Omental fat pad (tissue), 4 donors: ENCODE data around the gene ZNF681. TPM values are rescaled to one million over a fixed set of nuclear protein-coding genes. Genes with fewer than 3 reads are reported as not detected.

Source experiments
- ATAC-seq: fragments of 150-250 bp; one replicate; pipeline ENCODE4 v1.9.1; 2016; ENCODE audit warnings: mild to moderate bottlenecking, moderate library complexity; ENCODE audit not compliant: low FRiP score
- DNase-seq: peaks from one replicate; pipeline ENCODE4 v3.0.0-alpha.2; 2019; ENCODE audit warnings: low spot score
- total RNA-seq, 4 donors: library from RNA; depleted of rRNA; stranded (reverse); fragments of >200 nt; gene quantifications; one replicate each; pipeline ENCODE4 v1.1.0, GENCODE V29; 2016
- TF ChIP-seq, protein P1 (sequence below), 3 donors: fragments of 450-650 bp; IDR thresholded peaks; one replicate each; pipeline ENCODE4 v1.5.1; 2016 to 2017; ENCODE audit warnings: antibody characterized with exemption in 3 of 3, mild to moderate bottlenecking in 3 of 3, moderate library complexity in 2 of 3

The ZNF681 gene
- total RNA-seq, 4 donors from 2014 or later: 0.48 to 2.8 (median 0.56) TPM

DNA sequence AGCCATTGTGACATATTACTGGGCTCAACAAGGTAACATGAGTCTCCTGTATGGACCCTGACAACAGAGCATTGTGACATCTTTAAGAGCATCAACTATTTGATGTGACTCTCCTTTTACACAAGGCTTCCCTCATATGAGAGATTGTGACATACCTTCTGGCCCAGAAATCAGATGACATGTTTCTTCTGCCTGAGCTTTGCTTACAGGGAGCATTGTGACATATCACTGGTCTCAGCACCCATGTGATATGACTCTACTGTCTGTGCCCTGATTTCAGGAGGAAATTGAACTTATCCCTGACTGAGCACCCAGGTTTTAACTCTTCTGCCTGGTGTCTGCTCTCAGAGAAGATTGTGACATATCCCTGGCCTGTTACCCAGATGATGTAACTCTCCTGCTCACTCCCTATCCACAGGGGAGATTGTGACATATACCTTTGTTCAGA lies 15.9 kb upstream of the ZNF681 start:
- TF ChIP-seq, protein P1, sequence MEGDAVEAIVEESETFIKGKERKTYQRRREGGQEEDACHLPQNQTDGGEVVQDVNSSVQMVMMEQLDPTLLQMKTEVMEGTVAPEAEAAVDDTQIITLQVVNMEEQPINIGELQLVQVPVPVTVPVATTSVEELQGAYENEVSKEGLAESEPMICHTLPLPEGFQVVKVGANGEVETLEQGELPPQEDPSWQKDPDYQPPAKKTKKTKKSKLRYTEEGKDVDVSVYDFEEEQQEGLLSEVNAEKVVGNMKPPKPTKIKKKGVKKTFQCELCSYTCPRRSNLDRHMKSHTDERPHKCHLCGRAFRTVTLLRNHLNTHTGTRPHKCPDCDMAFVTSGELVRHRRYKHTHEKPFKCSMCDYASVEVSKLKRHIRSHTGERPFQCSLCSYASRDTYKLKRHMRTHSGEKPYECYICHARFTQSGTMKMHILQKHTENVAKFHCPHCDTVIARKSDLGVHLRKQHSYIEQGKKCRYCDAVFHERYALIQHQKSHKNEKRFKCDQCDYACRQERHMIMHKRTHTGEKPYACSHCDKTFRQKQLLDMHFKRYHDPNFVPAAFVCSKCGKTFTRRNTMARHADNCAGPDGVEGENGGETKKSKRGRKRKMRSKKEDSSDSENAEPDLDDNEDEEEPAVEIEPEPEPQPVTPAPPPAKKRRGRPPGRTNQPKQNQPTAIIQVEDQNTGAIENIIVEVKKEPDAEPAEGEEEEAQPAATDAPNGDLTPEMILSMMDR (IDR thresholded peaks at IDR 0.05): no peak
- no peak for ATAC-seq
- no peak for DNase-seq

DNA sequence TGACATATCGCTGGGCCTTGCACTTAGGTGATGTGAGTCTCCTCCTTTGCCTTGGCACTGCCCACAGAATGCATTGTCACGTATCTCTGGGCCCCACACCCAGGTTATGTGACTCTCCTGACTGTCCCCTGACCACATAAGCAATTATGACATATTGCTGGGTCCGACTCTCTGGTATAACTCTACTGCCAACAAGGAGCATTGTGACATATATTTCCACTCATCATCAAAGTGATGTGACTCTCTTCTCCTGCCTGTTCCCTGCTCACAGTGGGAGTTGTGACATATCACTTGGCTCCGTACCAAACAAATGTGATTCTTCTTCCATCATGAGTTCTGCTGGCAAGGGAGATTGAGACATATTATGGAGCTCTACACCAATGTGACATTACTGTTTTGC lies 15.4 kb upstream of the ZNF681 start:
- DNase-seq: no peak
- TF ChIP-seq, protein P1 (IDR thresholded peaks at IDR 0.05): no peak
- no peak for ATAC-seq

DNA sequence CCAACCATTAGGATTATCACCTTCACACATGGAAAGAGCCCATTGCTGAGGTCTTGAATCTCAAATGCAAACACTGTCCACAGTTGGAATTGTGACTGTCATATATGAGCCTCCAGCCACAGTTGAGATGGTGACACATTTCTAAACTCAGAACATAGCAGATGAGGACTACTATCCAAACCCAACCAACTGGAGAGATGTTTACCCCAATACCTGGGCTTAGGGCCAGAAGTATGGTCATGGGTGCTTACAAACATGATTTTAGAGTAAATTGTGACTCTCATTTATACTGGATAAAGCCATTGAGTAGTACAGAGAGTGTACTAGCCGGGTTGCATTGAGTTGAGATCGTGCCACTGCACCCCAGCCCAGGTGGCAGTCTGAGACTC lies 14.0 kb upstream of the ZNF681 start:
- no peak for ATAC-seq
- DNase-seq: no peak
- TF ChIP-seq, protein P1 (IDR thresholded peaks at IDR 0.05): no peak

DNA sequence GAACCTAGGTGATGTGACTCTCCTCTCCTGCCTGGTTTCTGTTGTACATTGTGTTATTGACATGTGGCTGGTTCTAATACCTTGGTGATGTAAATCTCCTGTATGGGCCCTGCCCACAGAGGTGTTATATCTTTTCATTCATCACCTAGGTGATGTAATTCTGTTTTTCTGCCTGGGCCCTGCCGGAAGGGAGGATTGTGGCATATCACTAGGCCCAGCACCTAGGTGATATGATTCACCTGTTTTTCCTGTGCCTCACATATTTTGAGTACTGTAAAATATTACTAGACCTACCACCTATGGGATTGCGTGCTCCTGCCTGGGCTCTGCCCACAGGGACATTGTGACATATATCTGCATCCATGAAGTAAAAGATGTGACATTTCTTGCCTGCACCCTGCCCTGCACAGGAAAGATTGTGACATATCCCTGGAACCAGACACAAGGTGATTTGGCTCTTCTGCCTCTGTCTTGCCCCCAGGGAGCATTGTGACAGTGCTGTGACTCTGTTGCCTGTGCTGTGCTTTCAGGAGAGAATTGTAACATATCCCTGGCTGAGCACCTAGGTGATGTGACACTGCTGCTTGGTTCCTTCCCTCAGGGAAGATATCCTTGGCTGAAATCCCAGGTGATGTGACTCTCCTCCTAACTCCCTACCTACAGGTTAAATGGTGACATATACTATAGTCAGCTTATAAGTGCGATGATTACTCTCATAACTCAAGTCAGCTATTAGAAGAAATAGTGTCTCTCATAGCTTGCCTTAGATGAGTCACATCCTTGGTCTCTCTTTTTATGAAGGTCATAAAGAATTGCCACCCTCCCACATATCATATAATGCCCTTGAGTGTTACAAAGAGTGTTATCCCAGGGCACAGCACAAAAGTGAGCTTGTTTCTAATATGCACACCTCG lies 13.3 kb upstream of the ZNF681 start:
- ATAC-seq (no peak), DNase-seq (no peak)
- TF ChIP-seq, protein P1 (IDR thresholded peaks at IDR 0.05): no peak

DNA sequence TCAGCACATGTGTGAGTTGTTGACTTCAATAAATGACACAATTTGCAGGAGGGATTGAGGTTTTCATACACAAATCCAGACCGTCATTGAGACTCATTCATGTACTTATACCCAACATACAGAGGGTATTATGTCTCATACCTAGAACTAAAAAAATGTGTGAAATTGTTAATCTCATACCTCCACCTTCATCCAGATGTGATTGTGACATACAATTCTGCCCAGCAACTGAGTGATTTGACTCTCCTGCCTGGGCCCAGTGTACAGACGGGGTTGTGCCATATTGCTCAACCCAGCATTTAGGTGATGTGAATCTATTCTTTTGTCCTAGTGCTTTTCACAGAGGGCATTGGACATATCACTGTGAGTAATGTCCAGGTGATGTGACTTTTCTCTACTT lies 12.6 kb upstream of the ZNF681 start:
- ATAC-seq (no peak), DNase-seq (no peak)
- TF ChIP-seq, protein P1 (IDR thresholded peaks at IDR 0.05): no peak

GRCh38 chr19:23770672-23771250 lies 12.1 kb upstream of the ZNF681 start:
- TF ChIP-seq, protein P1 (IDR thresholded peaks at IDR 0.05): no peak
- ATAC-seq: no peak

More at GRCh38 chr19:23770672-23771250, 12.1 kb upstream of the ZNF681 start:
- no peak for DNase-seq
